ENCODE measurements around the gene SLC39A13.

SLC39A13 gene

DNA sequence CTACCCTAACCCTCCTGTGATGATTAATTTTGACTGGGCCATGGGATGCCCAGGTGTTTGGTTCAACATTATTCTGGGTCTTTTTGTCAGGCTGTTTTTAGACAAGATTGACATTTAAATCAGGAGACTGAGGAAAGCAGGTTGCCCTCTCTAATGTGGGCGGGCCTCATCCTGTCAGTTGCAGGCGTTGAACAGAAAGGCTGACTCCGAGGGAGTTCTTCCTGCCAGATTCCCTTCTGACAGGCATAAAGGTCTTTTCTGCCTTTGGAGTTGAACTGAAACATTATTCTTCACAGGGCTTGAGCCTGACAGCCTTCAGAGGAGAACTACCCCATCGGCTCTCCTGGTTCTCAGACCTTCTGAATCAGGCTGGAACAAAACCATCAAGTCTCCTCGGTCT is 22.1 kb downstream of the SLC39A13 start:
- DNase-seq (ENCODE audit: low read depth in 2 of 2), result no peak

DNA sequence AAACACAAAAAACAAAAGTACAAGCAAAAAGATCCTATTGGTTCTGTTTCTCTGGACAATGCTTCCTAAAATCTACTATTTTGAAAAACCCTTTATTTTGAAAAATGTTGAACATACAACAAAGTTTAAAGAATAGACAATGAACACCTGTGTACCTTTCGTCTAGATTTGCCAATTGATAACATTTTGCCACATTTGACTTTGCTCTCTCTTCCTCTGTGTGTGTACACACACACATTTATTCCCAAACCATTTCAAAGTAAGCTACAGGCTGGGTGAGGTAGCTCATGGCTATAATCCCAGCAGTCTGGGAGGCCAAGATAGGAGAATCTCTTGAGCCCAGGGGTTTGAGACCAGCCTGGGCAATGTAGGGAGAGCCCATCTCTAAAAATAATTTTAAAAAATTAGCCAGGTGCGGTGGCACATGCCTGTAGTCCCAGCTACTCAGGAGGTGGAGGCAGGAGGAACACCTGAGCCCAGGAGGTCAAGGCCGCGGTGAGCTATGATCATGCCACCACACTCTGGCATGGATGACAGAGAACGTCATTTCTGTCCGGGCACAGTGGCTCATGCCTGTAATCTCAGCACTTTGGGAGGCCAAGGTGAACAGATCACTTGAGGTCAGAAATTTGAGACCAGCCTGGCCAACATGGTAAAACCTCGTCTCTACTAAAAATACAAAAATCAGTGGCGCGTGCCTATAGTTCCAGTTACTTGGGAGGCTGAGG is 23.1 kb downstream of the SLC39A13 start:
- DNase-seq (ENCODE audit: low read depth in 2 of 2), result no peak

DNA sequence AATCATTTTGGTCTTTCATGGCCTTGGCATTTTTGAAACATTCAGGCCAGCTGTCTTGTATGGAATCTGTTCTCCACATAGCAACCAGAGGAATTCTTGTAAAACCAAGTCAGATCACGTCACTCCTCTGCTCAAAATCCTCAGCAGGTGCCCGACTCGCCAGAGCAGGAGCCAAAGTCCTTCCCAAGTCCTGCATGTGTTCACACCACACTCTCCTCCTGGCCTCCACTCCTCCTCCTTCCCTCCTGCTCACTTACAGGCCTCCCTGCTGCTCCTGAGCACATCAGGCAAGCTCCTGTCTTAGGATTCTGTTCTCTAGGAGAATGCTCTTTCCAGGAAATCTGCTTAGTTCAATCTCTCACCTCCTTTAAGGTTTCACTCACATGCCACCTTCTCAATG is 24.8 kb downstream of the SLC39A13 start:
- no peak for DNase-seq (ENCODE audit: low read depth in 2 of 2)

DNA sequence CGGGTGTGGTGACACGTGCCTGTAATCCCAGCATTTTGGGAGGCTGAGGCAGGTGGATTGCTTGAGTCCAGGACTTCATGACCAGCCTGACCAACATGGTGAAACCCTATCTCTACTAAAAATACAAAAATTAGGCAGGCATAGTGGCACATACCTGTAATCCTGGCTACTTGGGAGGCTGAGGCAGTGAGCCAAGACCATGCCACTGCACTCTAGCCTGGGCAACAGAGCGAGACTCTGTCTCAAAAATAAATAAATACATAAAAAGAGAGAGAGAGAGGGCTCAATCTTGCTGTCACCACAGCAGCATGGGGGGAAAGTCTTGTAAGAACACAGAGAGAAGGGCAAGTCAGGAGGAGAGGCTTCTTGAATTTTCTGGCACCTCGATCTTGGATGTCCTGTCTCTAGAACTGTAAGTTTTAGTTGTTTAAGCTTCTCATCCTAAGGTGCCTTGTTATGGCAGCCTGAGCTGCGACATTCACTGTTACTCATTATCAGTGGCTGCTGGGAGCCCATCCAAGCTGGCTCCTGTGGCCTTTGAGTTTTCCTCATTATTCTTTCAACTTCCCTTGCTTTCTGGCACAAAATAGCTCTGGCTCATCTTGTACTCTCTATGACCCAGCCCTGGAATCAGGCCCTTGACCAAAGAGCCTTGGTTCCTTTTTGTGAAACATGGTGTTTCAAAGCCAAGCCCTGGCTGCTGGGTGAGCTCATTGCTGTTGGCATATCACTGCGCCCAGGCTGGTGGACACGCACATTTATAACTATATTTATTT is 25.8 kb downstream of the SLC39A13 start:
- no peak for DNase-seq (ENCODE audit: low read depth in 2 of 2)

DNA sequence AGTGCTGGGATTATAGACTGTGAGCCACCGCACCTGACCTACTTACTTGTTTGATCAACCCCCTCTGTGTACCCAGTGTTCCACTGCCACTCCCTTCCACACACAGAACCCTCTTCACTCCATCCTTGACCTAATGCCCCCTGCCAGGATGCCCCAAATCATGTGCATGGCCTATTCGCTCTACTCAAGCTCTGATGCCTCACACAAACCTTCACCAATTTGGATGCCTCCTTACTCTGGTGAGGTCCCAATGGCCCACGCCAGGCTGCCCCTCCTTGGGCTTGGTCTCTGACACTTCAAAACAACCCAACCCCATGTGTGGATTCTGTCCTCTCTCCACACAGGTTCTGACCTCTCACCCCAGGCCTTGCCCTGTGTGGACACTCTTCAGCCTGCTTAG is 27.3 kb downstream of the SLC39A13 start:
- no peak for DNase-seq (ENCODE audit: low read depth in 2 of 2)

DNA sequence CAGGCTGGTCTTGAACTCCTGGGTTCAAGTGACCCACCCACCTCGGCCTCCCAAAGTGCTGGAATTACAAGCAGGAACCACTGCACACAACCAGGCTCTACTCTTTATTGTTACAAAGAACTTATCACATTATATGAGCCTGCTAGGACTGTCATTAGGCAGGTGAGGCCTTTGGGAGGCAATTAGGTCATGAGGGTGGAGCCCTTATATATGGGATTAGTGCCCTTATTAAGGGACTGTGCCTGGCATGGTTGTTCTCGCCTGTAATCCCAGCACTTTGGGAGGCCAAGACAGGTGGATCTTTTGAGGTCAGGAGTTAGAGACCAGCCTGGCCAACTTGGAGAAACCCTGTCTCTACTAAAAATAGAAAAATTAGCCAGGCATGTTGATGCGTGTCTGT is 28.3 kb downstream of the SLC39A13 start:
- no peak for DNase-seq (ENCODE audit: low read depth in 2 of 2)

DNA sequence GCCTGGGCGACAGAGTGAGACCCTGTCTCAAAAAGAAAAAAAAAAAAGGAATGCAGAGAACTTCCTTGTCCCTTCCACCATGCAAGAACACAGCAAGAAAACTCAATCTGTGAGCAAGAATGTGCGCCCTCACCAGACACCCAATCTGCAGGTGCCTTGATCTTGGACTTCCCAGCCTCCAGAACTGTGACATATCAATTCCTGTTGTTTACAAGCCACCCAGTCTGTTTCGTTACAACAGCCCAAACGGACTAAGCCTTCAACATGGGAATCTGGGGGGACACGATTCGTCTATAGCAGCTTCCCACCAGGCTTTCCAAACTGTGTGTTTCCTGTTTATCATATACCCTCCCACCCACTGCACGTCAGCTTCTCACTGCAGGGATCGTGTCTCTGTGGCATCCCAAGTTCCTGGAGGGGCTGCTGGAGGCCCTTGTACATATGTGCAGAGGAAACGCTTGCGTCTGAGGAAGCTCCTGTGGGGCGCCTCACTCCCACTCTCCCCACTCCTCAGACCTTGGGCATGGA is 28.9 kb downstream of the SLC39A13 start:
- DNase-seq (ENCODE audit: low read depth in 2 of 2), result no peak

DNA sequence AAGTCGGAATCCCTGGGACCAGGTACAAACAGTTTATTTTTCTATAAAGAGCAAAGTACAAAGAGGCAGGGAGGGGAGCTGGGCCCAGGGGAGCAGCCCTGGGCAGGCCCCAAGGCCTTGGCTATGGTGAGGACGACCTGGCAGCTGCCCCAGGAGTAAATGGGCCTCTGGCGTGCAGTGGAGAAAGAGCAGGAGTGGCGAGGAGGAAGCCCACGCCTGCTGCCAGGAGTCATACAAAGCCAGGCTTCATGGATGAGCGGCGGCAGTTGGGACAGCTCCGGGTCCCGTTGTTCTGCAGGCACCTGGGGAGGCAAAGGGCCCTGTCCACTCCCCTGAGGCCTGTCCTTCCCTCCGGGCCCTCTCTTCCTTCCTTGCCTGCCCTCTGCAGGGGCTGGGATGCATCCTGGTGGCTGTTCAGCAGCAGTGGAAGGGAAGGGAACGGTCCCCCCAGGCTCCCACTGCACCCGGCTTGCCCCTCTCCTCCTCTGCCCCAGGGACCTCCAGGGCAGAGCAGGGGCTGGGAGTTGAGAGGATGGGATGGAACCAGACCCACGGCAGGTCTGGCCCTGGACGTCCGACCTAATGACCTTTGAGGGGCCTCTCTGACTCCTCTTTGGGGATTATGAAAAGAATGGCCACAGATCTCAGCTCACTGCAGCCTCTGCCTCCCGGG is 29.5 kb downstream of the SLC39A13 start:
- DNase-seq (ENCODE audit: low read depth in 2 of 2), result no peak

DNA sequence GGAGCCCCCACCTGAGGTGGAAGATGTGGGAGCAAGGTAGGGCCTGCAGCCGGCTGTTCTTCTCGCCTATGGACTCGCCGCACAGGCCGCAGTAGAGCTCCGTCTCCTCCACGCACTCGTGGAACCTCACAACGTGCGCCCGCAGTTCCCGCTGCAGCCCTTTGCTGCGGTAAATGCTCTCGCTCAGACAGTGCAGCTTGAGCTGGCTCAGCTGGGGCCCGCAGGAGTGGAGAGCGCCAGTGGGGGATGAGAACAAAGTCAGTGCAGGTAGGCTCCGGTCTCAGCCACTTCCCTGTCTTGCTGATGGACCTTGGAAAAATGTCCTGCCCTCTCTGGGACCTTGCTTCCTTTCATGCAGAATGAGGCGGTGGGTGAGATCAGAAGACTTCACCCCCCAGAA is 30.3 kb downstream of the SLC39A13 start:
- no peak for DNase-seq (ENCODE audit: low read depth in 2 of 2)

DNA sequence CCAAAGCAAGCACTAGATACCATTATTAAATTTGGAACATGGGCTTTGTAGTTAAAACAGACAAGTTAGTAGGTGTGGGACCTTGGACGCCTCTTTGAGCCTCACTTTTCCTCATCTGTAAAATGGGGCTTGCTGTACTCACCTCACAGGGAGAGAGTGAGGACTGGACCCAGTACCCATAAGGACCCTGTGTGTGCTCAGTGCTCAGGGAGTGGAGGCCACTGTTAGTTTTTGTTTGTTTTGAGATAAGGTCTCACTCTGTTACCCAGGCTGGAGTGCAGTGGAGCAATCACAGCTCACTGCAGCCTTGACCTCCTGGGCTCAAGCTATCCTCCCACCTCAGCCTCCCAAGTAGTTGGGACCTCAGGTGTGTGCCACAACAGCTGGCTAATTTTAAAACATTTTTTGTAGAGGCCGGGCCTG is 31.7 kb downstream of the SLC39A13 start:
- no peak for DNase-seq (ENCODE audit: low read depth in 2 of 2)

DNA sequence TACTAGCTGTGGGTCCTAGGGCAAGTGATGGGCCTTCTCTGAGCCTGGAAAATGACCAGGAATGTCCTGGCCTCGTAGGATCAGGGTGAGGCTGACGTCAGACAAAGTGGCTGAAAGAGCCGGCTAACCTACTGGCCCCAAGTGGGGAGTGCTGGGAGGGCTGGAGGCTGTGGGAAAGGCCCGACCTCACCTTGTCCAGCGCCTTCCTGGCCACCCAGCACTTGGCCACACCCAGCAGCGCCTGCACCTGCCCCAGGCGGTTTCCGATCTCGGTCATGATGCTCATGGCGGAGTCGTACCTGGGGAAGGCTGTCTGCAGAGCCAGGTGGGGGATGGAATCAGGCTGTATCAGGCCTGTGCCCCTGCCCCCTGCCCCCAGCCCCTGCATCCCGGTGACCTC is 33.0 kb downstream of the SLC39A13 start:
- no peak for DNase-seq (ENCODE audit: low read depth in 2 of 2)

DNA sequence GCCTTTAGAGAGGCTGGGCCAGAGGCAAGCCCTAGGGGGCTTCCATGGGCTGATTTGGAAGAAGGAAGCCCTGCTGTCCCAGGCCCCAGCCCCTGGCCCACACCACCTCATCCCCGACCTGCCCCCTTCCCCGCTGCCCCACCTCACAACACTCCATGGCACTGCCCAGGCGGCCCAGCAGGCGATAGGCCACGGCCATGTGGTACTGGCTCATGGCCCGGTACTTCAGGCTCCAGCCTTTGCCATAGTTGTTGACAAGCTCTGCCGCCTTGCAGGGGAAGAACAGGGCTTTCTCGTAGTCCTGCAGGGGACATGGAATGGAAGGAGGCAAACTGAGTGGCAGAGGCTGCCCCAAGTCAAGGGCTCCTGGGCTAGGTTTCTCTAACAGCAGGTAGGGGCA is 34.1 kb downstream of the SLC39A13 start:
- no peak for DNase-seq (ENCODE audit: low read depth in 2 of 2)

DNA sequence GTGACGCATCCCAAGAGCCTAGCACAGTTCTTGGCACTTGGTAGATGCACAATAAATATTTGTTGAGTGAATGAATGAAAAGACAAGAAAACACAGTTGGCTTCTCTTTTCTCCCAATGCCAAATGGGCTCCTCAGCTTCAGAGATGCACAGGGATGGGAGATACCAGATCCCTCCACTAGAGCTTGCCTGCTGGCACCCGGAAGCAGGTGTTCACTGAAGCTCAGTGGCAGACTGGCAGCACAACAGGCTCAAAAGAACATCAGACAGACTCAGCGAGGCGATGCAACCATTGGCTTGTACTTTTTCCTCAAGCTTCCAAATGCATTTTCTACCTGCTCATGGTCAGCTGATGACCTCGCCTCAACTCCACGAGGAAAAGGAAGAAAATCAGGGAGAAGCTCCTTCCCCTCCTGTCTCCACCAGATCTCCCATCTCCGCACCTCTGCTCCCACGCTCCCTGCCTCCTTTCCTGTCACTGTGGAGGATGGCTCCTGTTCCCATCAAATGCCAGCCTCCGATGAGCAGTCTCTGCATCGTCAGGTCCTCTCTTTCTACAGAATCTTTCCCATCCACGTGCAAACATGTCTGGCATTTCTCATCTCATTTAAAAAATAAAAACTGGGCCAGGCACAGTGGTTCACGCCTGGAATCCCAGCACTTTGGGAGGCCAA is 34.8 kb downstream of the SLC39A13 start:
- DNase-seq (ENCODE audit: low read depth in 2 of 2), result no peak

DNA sequence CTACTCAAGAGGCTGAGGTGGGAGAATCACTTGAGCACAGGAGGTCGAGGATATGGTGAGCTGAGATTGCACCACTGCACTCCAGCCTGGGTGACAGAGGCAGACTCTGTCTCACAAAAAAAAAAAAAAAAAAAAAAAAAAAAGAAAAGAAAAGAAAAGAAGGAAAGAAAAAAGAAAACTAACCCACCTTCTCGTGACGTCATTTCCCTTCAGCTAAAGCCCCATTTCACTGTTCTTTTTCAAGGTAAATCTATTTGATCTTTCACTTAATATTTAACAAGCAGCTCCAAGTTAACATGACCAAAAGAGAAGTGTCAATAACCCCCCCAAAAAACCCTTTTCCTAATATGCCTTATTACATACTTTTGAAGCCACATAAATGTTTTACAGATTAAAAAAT is 35.4 kb downstream of the SLC39A13 start:
- no peak for DNase-seq (ENCODE audit: low read depth in 2 of 2)

DNA sequence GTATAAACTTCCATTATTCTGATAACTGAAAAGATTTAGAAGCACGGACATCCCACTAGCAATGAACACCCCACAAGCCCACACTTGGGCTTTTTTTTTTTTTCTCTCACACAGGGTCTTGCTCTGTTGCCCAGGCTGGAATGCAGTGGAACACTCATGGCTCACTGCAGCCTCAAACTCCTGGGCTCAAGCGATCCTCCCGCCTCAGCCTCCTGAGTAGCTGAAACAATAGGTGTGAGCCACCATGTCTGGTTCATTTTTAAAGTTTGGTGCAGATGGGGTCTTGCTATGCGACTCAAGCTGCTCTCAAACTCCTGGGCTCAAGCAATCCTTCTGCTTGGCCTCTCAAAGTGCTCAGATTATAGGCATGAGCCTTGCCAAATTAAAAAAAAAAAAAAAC is 37.5 kb downstream of the SLC39A13 start:
- DNase-seq (ENCODE audit: low read depth in 2 of 2), result no peak

DNA sequence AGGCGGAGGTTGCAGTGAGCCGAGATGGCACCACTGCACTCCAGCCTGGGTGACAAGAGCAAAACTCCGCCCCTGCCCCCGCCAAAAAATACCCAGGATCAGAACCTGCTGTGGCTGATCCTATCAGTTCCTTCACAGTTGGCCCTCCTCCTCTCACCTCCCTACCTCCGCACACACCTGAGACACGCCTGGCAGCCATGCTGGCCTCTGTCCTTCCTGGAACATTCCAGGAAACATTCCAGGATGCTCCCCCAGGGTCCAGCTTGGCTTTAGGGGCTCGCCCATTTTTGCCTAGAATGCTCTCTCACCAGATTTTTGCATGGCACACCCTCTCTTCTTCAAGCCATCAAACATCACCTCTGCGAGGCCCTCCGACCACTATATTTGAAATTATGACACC is 38.4 kb downstream of the SLC39A13 start:
- DNase-seq (ENCODE audit: low read depth in 2 of 2), result no peak

DNA sequence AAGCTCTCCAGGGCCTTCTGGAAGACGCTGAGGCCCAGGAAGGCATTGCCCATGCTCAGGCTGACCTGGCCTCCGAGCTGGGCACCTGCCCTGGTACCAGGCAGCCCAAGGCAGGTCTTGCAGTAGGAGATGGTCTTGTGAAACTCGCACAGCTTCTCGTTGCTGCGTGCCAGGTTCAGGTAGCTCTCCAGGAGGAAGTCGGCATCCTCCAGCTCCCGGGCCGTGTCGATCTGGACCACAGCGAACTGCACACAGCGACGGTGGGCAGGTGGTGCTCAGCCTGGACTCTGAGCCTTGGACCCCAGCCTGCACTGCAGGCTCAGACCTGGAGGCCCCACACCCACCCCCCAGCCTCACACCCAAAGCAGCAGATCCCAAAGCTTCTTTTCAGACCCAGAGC is 39.5 kb downstream of the SLC39A13 start:
- no peak for DNase-seq (ENCODE audit: low read depth in 2 of 2)

DNA sequence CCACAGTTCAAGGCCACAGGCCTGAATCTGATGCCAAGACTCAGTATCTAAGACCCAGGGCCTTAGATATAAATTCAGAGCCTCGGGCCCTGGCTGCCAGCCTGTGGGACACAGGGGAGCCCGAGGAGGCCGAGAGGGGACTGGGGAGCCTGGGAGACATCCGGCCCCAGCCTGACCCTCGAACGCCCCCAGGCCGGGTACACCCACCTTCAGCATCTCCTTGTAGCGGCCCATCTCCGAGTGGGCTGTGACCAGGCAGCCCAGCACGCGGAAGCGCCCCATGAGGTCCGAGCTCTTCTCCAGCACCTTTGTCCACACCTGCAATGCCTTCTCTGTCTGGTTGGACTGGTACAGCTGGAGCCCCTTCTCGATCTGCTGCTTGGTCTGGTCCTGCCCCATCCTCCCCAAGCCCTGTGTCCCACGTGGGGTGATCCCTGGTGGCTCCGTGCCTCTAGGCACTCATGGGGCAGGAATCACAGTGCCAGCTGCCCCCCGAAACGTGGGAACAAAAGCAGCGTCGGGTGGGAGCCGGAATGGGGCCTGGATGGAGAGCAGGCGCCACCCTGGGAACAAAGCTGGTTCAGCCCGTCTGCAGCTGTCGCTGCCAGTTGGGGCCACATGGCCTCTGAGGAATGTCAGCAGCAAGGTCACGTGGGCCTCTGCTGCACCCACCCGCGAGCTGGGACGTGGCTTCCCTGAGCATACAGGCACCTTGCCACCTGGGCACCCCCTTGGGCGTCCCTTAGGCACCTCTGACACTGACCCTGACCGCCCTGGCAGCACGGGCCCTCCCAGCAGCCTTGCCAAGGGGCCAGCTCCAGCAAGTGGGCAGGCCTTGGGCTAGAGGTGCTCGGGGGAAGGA is 40.4 kb downstream of the SLC39A13 start, which contains the start of gene RAPSN:
TSS of gene RAPSN (minus strand) at position 571 of the 862 bp plus-strand sequence. CDS start at position 399, 172 bp downstream.
- DNase-seq (ENCODE audit: low read depth in 2 of 2), result no peak

DNA sequence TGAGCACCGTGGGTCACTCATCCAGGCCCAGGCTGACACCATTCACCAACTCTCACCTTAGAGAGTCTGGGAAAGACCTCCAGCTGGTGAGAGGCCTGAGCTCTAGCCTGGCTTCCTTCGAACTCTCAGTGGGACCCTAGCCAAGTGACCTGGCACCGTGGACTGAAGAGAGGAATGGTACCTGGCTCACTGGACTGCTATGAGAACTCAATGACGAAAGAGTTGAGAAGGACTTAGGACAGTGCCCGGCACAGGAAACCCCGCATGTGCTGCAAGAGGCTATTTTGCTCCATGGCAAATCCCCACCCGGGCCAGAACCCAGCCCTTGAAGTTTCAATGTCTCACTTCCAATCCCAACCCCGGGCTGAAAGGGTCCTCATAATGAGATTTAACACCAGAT is 41.2 kb downstream of the SLC39A13 start:
- no peak for DNase-seq (ENCODE audit: low read depth in 2 of 2)

DNA sequence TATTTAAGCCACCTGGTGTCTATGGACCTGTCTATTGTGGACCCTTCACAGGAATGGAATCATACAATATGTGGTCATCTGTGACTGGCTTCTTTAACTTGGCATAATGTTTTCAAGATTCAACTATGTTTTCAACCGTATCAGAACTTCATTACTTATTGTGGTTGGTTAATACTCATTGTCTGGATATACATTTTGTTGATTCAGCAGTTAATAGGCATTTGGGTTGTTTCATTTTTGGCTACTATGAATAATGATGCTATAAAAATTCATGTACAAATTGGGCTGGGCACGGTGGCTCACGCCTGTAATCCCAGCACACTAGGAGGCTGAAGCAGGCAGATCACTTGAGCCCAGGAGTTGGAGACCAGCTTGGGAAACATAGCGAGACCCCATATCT is 43.0 kb downstream of the SLC39A13 start:
- no peak for DNase-seq (ENCODE audit: low read depth in 2 of 2)

DNA sequence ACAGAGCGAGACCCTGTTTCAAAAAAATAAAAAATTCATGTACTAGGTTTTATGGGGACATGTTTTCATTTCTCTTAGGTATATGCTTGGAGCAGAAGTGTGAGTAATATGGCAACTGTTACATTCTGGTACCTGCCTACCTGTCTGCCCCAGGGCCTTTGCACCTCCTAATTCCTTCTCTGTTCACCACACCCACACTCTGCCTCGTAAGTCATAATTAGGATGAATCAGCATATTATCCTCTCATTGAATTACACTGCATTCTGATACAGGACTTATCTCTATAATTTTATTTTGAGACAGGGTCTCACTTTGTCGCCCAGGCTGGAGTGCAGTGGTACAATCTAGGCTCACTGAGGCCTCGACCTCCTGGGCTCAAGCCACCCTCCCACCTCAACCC is 43.6 kb downstream of the SLC39A13 start:
- no peak for DNase-seq (ENCODE audit: low read depth in 2 of 2)
